GM21576 (cell line): ENCODE measurements around the gene KRTAP12-3.
"Not testable (repeated sequence)": the region's sequence is repeated elsewhere in the genome, so short reads cannot be mapped to it uniquely, and the experiment has no call there.

Source experiments
- ATAC-seq: cut with Tn5 transposase; IDR thresholded peaks from one replicate; pipeline ENCODE4 v1.9.1; 2021; ENCODE audit warnings: mild to moderate bottlenecking, moderate library complexity; ENCODE audit not compliant: unreplicated experiment

Gene KRTAP12-3

DNA sequence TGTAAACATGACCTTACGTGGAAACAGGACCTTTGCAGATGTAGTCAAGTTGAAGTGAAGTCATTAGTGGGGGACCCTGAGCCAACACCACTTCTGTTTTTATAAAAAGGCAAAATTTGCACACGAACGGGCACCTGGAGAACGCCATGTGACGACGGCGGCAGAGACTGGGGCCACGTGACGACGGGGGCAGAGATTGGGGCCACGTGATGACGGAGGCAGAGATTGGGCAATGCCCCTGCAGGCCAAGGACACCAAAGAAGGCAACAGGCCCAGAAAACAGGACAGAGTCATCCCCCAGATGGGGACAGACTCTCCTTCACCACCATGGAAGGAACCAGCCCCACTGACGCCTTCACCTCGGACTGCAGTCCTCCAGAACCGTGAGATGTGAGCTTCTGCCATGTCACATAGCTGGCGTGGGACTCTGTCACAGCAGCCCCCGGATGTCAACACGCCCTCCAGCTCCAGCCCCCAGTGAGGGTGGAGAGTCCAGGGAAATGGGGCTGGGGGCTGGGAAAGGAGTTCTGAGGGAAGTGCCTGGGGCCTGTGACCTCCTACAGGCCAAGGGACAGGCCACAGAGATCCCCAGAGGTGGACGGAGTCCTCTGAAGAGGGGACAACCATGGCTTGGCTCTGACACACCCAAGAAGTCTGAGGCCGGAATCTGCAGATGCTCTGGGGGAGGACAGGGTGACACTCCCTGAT, 7.3 kb upstream of the KRTAP12-3 start:
- ATAC-seq: no peak

GRCh38 chr21:44650973-44651675, 6.6 kb upstream of the KRTAP12-3 start:
- no peak for ATAC-seq

- ATAC-seq: no peak
Observed at GRCh38 chr21:44653123-44653522, 4.6 kb upstream of the KRTAP12-3 start.

DNA sequence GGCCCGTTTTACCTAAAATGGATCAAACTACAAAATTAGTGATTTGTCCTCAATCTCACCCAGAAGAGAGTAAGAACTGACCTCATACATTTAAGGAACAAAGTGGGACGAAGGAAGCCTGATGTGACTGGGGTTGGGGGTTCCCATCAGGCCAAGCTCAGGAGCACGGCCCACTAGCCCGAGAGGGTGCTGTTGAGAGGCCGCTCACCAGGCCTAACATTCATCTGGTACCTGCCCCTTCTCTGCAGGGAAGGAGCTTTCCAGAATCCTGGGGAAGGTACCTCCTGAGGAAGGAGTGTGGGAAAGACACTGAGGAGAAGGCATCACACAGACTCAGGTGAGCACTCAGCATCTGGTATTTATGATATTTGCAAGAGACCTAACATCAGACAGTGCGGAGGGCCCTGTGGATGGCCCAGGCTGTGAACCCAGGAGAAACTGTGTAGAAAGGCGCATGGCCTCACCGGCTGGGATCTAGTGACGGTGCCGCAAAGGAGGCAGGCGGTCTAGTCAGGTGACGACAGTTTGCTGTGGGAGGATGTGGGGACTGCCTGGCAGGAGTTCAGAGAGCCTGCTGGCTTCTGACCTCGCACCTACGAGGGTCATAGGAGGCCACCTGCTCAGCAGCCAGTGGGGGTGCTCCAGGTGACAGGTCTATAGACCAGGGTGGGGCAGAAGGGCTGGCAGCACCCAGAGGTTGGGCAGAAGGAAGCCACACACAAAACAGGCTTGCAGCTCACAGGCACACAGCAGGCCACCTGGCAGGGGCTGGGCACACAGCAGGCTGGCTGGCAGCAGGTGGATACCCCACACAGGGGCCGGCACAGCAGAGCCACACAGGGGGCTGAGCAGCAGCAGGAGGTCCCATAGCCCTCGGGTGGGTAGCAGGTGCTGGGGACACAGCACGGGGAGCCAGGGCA, 3.8 kb upstream of the KRTAP12-3 start:
- no peak for ATAC-seq

GRCh38 chr21:44654576-44655175, 3.1 kb upstream of the KRTAP12-3 start, which contains the start of gene KRTAP12-4:
Gene KRTAP12-4 (minus strand): TSS chr21:44654659. CDS start chr21:44654614, 45 bp downstream.
- ATAC-seq: no peak

GRCh38 chr21:44656868-44657267, 864 bp upstream of the KRTAP12-3 start:
- no peak for ATAC-seq

- no peak for ATAC-seq
Observed at GRCh38 chr21:44658541-44658910, 794 bp downstream of the KRTAP12-3 start.

- no peak for ATAC-seq
Observed at GRCh38 chr21:44658913-44659595, 1.3 kb downstream of the KRTAP12-3 start.

DNA sequence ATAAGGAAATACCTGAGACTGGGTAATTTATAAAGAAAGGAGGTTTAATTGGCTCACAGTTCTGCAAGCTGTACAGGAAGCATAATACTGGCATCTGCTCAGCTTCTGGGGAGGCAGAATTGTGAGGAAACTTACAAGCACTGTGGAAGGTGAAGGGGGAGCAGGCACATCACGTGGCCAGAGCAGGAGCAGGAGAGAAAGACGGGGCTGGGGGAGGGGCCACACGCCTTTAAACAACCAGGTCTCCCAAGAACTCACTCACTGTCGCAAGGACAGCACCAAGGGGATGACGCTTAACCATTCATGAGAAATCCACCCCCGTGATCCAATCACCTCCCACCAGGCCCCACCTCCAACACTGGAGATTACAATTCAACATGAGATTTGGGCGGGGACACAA, 3.8 kb downstream of the KRTAP12-3 start:
- ATAC-seq: not testable (repeated sequence)

GRCh38 chr21:44664691-44665090, 7.0 kb downstream of the KRTAP12-3 start:
- no peak for ATAC-seq

- no peak for ATAC-seq
Observed at GRCh38 chr21:44666401-44667320, 8.9 kb downstream of the KRTAP12-3 start, which contains the start of gene KRTAP12-2. Gene KRTAP12-2 (minus strand): TSS chr21:44666927. CDS start chr21:44666886, 41 bp downstream.

- ATAC-seq: no peak
Observed at GRCh38 chr21:44667612-44668011, 9.9 kb downstream of the KRTAP12-3 start.

- no peak for ATAC-seq
Observed at GRCh38 chr21:44670642-44671432, 13.1 kb downstream of the KRTAP12-3 start.

GRCh38 chr21:44671911-44672310, 14.2 kb downstream of the KRTAP12-3 start:
- no peak for ATAC-seq

DNA sequence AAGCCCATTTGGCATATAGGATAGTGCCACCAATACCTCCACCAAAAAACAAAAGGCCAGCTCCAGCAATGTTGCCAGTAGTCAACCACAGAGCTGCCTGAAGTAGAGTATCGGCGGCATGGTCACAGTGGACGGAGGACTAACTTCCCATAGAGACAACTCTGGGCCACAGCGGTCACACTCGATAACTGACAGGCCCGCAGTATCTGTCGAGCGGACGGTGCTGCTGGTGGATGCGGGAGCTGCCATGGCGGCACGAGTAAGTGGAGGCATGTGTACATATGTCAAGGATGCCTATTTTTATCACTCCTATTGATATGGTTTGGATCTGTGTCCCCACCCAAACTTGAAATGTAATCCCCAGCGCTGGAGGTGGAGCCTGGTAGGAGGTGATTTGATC, 20.1 kb downstream of the KRTAP12-3 start:
- ATAC-seq: no peak

- no peak for ATAC-seq
Observed at GRCh38 chr21:44681152-44681551, 23.4 kb downstream of the KRTAP12-3 start.

DNA sequence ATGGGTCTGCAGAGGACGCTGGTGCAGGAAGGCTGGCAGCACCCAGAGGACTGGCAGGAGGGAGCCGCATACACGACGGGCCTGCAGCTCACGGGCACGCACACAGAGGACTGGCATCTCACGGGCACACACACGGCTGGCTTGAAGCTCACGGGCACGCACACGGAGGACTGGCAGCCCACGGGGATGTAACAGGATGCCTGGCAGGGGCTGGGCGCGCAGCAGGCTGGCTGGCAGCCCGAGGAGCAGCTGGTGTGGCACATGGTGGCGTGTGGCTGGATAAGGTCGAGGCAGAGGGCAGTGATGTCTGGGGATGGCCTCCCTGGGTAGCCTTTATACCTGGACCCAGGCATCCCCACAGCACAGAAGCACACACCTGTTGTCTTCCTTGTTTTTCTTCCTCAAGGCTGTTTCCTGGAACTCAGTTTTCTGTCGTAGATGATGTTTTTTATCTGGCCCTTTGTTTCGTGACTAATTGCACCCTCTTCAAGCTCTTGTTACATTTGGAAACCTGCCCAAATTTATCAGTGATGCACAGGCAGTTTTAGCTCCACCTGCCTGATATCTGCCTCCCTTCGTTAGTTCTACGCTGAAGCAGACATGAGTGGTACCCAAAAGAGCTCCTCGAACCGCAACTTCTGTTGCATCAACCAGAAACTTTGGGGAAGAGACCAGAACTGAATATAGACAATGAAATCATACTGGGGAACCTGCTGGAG, 24.3 kb downstream of the KRTAP12-3 start, which contains the start of gene KRTAP12-1:
TSS of gene KRTAP12-1 (minus strand) at position 303 of the 719 bp plus-strand sequence. CDS start at position 263, 40 bp downstream.
- no peak for ATAC-seq
